ENCODE data around the gene CSNK1E.
"Not testable (repeated sequence)": the region's sequence is repeated elsewhere in the genome, so short reads cannot be mapped to it uniquely, and the experiment has no call there.

Gene CSNK1E

GRCh38 chr22:38317122-38317994 is at the start of gene CSNK1E:
TSS of gene CSNK1E (minus strand) at chr22:38317433. CDS start at chr22:38314157, 3,276 bp downstream.
- H3K4me1 ChIP-seq (ENCODE audit: control insufficient read depth, insufficient read depth, low read length): peaks cover 48% of the 10 kb centered on the region
- no peaks in the 10 kb centered on the region for H3K27me3 ChIP-seq (ENCODE audit: control insufficient read depth, insufficient read depth, low read length)
- H3K9ac ChIP-seq (ENCODE audit: low read length): peak within 1 kb of the TSS; percentile 95
- H3K4me3 ChIP-seq (ENCODE audit: low read length): peak within 1 kb of the TSS; percentile 85
- H3K9me3 ChIP-seq (ENCODE audit: control insufficient read depth, low read length): no peaks in the 10 kb centered on the region
- no peaks in the 10 kb centered on the region for H3K36me3 ChIP-seq (ENCODE audit: control insufficient read depth, insufficient read depth, low read length)

GRCh38 chr22:38365829-38366228 is 48.6 kb upstream of the CSNK1E start:
- not testable (repeated sequence) for H3K4me3 ChIP-seq (ENCODE audit: low read length); H3K36me3 ChIP-seq (ENCODE audit: control insufficient read depth, insufficient read depth, low read length); H3K9ac ChIP-seq (ENCODE audit: low read length); H3K9me3 ChIP-seq (ENCODE audit: control insufficient read depth, low read length); H3K27me3 ChIP-seq (ENCODE audit: control insufficient read depth, insufficient read depth, low read length); H3K4me1 ChIP-seq (ENCODE audit: control insufficient read depth, insufficient read depth, low read length)

GRCh38 chr22:38365174-38365573 is 47.9 kb upstream of the CSNK1E start:
- not testable (repeated sequence) for H3K36me3 ChIP-seq (ENCODE audit: control insufficient read depth, insufficient read depth, low read length); H3K27me3 ChIP-seq (ENCODE audit: control insufficient read depth, insufficient read depth, low read length); H3K9me3 ChIP-seq (ENCODE audit: control insufficient read depth, low read length); H3K9ac ChIP-seq (ENCODE audit: low read length); H3K4me3 ChIP-seq (ENCODE audit: low read length); H3K4me1 ChIP-seq (ENCODE audit: control insufficient read depth, insufficient read depth, low read length)

- H3K4me1 ChIP-seq (ENCODE audit: control insufficient read depth, insufficient read depth, low read length); H3K27me3 ChIP-seq (ENCODE audit: control insufficient read depth, insufficient read depth, low read length); H3K9me3 ChIP-seq (ENCODE audit: control insufficient read depth, low read length); H3K4me3 ChIP-seq (ENCODE audit: low read length); H3K36me3 ChIP-seq (ENCODE audit: control insufficient read depth, insufficient read depth, low read length); H3K9ac ChIP-seq (ENCODE audit: low read length): not testable (repeated sequence)
These were observed 43.3 kb upstream of the CSNK1E start for GRCh38 chr22:38360560-38360959.

GRCh38 chr22:38359817-38360216 is 42.6 kb upstream of the CSNK1E start:
- H3K9ac ChIP-seq (ENCODE audit: low read length); H3K9me3 ChIP-seq (ENCODE audit: control insufficient read depth, low read length); H3K4me1 ChIP-seq (ENCODE audit: control insufficient read depth, insufficient read depth, low read length); H3K4me3 ChIP-seq (ENCODE audit: low read length); H3K27me3 ChIP-seq (ENCODE audit: control insufficient read depth, insufficient read depth, low read length); H3K36me3 ChIP-seq (ENCODE audit: control insufficient read depth, insufficient read depth, low read length): not testable (repeated sequence)

GRCh38 chr22:38357971-38358370 is 40.7 kb upstream of the CSNK1E start:
- not testable (repeated sequence) for H3K4me1 ChIP-seq (ENCODE audit: control insufficient read depth, insufficient read depth, low read length); H3K4me3 ChIP-seq (ENCODE audit: low read length); H3K27me3 ChIP-seq (ENCODE audit: control insufficient read depth, insufficient read depth, low read length); H3K9ac ChIP-seq (ENCODE audit: low read length); H3K36me3 ChIP-seq (ENCODE audit: control insufficient read depth, insufficient read depth, low read length); H3K9me3 ChIP-seq (ENCODE audit: control insufficient read depth, low read length)

GRCh38 chr22:38355275-38355674 is 38.0 kb upstream of the CSNK1E start:
- Histone ChIP-seq H3K9ac (ENCODE audit: low read length) (no peak overlapping the region), H3K4me3 (ENCODE audit: low read length) (no peak overlapping the region), H3K36me3 (ENCODE audit: control insufficient read depth, insufficient read depth, low read length) (no peaks in the 10 kb centered on the region), H3K4me1 (ENCODE audit: control insufficient read depth, insufficient read depth, low read length) (peaks cover 7% of the 10 kb centered on the region), H3K9me3 (ENCODE audit: control insufficient read depth, low read length) (no peaks in the 10 kb centered on the region), H3K27me3 (ENCODE audit: control insufficient read depth, insufficient read depth, low read length) (peaks cover 3% of the 10 kb centered on the region)

GRCh38 chr22:38353701-38354100 is 36.5 kb upstream of the CSNK1E start:
- Histone ChIP-seq H3K9ac (ENCODE audit: low read length) (no peak overlapping the region), H3K9me3 (ENCODE audit: control insufficient read depth, low read length) (no peaks in the 10 kb centered on the region), H3K4me3 (ENCODE audit: low read length) (no peak overlapping the region), H3K36me3 (ENCODE audit: control insufficient read depth, insufficient read depth, low read length) (no peaks in the 10 kb centered on the region), H3K27me3 (ENCODE audit: control insufficient read depth, insufficient read depth, low read length) (peaks cover 3% of the 10 kb centered on the region), H3K4me1 (ENCODE audit: control insufficient read depth, insufficient read depth, low read length) (peaks cover 7% of the 10 kb centered on the region)

GRCh38 chr22:38353142-38353629 is 36.0 kb upstream of the CSNK1E start:
- Histone ChIP-seq H3K4me3 (ENCODE audit: low read length) (no peak overlapping the region), H3K36me3 (ENCODE audit: control insufficient read depth, insufficient read depth, low read length) (no peaks in the 10 kb centered on the region), H3K4me1 (ENCODE audit: control insufficient read depth, insufficient read depth, low read length) (peaks cover 7% of the 10 kb centered on the region)

GRCh38 chr22:38352436-38352835 is 35.2 kb upstream of the CSNK1E start:
- H3K4me3 ChIP-seq (ENCODE audit: low read length): no peak overlapping the region
- H3K36me3 ChIP-seq (ENCODE audit: control insufficient read depth, insufficient read depth, low read length): no peaks in the 10 kb centered on the region
- H3K4me1 ChIP-seq (ENCODE audit: control insufficient read depth, insufficient read depth, low read length): peaks cover 7% of the 10 kb centered on the region
- H3K9ac ChIP-seq (ENCODE audit: low read length): no peak overlapping the region
- H3K27me3 ChIP-seq (ENCODE audit: control insufficient read depth, insufficient read depth, low read length): peaks cover 8% of the 10 kb centered on the region
- H3K9me3 ChIP-seq (ENCODE audit: control insufficient read depth, low read length): no peaks in the 10 kb centered on the region

More at GRCh38 chr22:38353142-38353629, 36.0 kb upstream of the CSNK1E start:
- Histone ChIP-seq H3K9me3 (ENCODE audit: control insufficient read depth, low read length) (no peaks in the 10 kb centered on the region), H3K9ac (ENCODE audit: low read length) (no peak overlapping the region), H3K27me3 (ENCODE audit: control insufficient read depth, insufficient read depth, low read length) (peaks cover 3% of the 10 kb centered on the region)

- Histone ChIP-seq H3K36me3 (ENCODE audit: control insufficient read depth, insufficient read depth, low read length) (no peaks in the 10 kb centered on the region), H3K4me3 (ENCODE audit: low read length) (no peak overlapping the region), H3K4me1 (ENCODE audit: control insufficient read depth, insufficient read depth, low read length) (peaks cover 7% of the 10 kb centered on the region)
These were observed 33.5 kb upstream of the CSNK1E start for GRCh38 chr22:38350444-38351359.

More at GRCh38 chr22:38350444-38351359, 33.5 kb upstream of the CSNK1E start:
- Histone ChIP-seq H3K9me3 (ENCODE audit: control insufficient read depth, low read length) (no peaks in the 10 kb centered on the region), H3K27me3 (ENCODE audit: control insufficient read depth, insufficient read depth, low read length) (peaks cover 17% of the 10 kb centered on the region), H3K9ac (ENCODE audit: low read length) (no peak overlapping the region)

Data from mucosa of stomach (tissue), 1 donor.